Ovary (tissue), 3 donors: ENCODE results near the gene SGCD.

Experiments
- EP300 ChIP-seq: sonication (generic); formaldehyde crosslinking; IDR thresholded peaks from one replicate; pipeline ENCODE4 v1.6.1; 2017; ENCODE audit warnings: antibody characterized with exemption
- POLR2A ChIP-seq: fragments of 450-650 bp; IDR thresholded peaks from one replicate; pipeline ENCODE4 v1.6.1; 2017; ENCODE audit warnings: antibody characterized with exemption, mild to moderate bottlenecking, moderate library complexity
- TF ChIP-seq, protein P1 (sequence below), 3 donors: fragments of 450-650 bp in 2 of 3; fragments of 200-600 bp in 1 of 3; IDR thresholded peaks; one replicate each; pipeline versions ENCODE4 v1.5.1 to v1.8.0; 2016 to 2022; ENCODE audit warnings: antibody characterized with exemption in 3 of 3, mild to moderate bottlenecking in 1 of 3
- donor health status: DM: no; HTN: no; CAD: no.

DNA sequence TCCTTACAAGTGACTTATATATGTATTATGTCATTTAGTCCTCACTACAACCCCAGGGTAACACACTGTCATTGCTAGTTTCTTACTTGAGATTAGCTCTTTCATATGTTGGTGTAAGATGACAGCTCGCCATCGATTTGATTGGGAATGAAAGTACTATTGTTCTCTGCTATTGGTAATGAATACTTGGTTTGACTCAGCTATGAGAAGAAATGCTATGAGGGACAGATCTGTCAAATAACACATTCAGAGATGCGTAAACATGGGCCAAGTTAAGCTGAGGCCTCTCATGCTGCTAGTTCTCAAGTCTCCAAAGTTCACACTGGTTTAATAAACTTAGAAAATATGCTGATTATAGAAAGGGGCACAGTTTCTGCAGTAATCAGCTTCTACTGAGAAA, 142.7 kb downstream of the SGCD start:
- TF ChIP-seq, protein P1, sequence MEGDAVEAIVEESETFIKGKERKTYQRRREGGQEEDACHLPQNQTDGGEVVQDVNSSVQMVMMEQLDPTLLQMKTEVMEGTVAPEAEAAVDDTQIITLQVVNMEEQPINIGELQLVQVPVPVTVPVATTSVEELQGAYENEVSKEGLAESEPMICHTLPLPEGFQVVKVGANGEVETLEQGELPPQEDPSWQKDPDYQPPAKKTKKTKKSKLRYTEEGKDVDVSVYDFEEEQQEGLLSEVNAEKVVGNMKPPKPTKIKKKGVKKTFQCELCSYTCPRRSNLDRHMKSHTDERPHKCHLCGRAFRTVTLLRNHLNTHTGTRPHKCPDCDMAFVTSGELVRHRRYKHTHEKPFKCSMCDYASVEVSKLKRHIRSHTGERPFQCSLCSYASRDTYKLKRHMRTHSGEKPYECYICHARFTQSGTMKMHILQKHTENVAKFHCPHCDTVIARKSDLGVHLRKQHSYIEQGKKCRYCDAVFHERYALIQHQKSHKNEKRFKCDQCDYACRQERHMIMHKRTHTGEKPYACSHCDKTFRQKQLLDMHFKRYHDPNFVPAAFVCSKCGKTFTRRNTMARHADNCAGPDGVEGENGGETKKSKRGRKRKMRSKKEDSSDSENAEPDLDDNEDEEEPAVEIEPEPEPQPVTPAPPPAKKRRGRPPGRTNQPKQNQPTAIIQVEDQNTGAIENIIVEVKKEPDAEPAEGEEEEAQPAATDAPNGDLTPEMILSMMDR (IDR thresholded peaks at IDR 0.05), result no peak
- no peak for TF ChIP-seq EP300
- no peak for TF ChIP-seq POLR2A
